Naive thymus-derived CD4-positive, alpha-beta T cell (primary cell): Measurements from ENCODE around the gene LHFPL3. TPM values are rescaled to one million over a fixed set of nuclear protein-coding genes. Genes with fewer than 3 reads are reported as not detected.
"Not testable (repeated sequence)": the region's sequence is repeated elsewhere in the genome, so short reads cannot be mapped to it uniquely, and the experiment has no call there.

Experiments used
- ATAC-seq: fragments of 150-1000 bp; cut with Tn5 transposase; 2 replicates; pipeline ENCODE4 v1.10.0; 2021; ENCODE audit warnings: mild to moderate bottlenecking, moderate library complexity
- CTCF ChIA-PET: fragments of 350-600 bp; sonication (Branson Sonifier 250); formaldehyde crosslinking; loops from one replicate; lab custom pipeline; 2021; ENCODE audit warnings: antibody characterized with exemption; lab: Charles Lee
- POLR2A ChIA-PET: fragments of 350-600 bp; sonication (Branson Sonifier 250); formaldehyde crosslinking; loops from one replicate; lab custom pipeline; 2021; ENCODE audit warnings: antibody characterized with exemption, inconsistent platforms; lab: Charles Lee
- DNase-seq, 9 donors: peaks; one replicate each; pipeline versions ENCODE4 v3.0.0 to v3.0.0-alpha.2; 2020 to 2022; ENCODE audit warnings: mixed read lengths in 1 of 9
- H3K27ac ChIP-seq: one replicate; pipeline ENCODE4 v1.7.0; 2013; ENCODE audit warnings: mild to moderate bottlenecking, low read depth, low read length, moderate library complexity
- H3K27me3 ChIP-seq, 2 donors: one replicate each; pipeline ENCODE4 v1.7.0; 2013; ENCODE audit warnings: low read length in 2 of 2, mild to moderate bottlenecking in 2 of 2, moderate library complexity in 2 of 2; ENCODE audit not compliant: control insufficient read depth in 2 of 2, insufficient read depth in 2 of 2
- H3K36me3 ChIP-seq, 3 experiments: 1 replicate in 2 of 3; 2 replicates in 1 of 3; pipeline ENCODE4 v1.7.0; 2013; ENCODE audit warnings: low read length in 3 of 3, mild to moderate bottlenecking in 3 of 3, moderate library complexity in 1 of 3; ENCODE audit not compliant: insufficient read depth in 3 of 3, control insufficient read depth in 2 of 3
- H3K4me1 ChIP-seq, 2 donors: one replicate each; pipeline ENCODE4 v1.7.0; 2013; ENCODE audit warnings: low read length in 2 of 2, mild to moderate bottlenecking in 2 of 2, moderate library complexity in 1 of 2; ENCODE audit not compliant: control insufficient read depth in 2 of 2, insufficient read depth in 2 of 2
- H3K4me3 ChIP-seq: 2 replicates; pipeline ENCODE4 v1.7.0; 2013; ENCODE audit warnings: mild to moderate bottlenecking, low read length
- H3K9me3 ChIP-seq, 3 experiments: 1 replicate in 2 of 3; 2 replicates in 1 of 3; pipeline ENCODE4 v1.7.0; 2013; ENCODE audit warnings: low read length in 3 of 3; ENCODE audit not compliant: control insufficient read depth in 2 of 3
- H3K27ac Mint-ChIP-seq, 9 donors: one replicate each; pipeline ENCODE4 v1.8.0; 2020 to 2022; ENCODE audit warnings: mixed read lengths in 9 of 9, mild to moderate bottlenecking in 8 of 9, moderate library complexity in 5 of 9, inconsistent platforms in 2 of 9
- H3K27me3 Mint-ChIP-seq, 5 donors: one replicate each; pipeline ENCODE4 v1.8.0; 2021 to 2022; ENCODE audit warnings: mixed read lengths in 5 of 5, mild to moderate bottlenecking in 1 of 5
- H3K36me3 Mint-ChIP-seq, 5 donors: one replicate each; pipeline ENCODE4 v1.8.0; 2020 to 2022; ENCODE audit warnings: mixed read lengths in 5 of 5, mild to moderate bottlenecking in 3 of 5, inconsistent platforms in 1 of 5
- H3K4me1 Mint-ChIP-seq, 7 donors: one replicate each; pipeline ENCODE4 v1.8.0; 2020 to 2022; ENCODE audit warnings: mixed read lengths in 7 of 7, mild to moderate bottlenecking in 3 of 7, inconsistent platforms in 1 of 7
- H3K4me3 Mint-ChIP-seq, 10 donors: one replicate each; pipeline ENCODE4 v1.8.0; 2020 to 2022; ENCODE audit warnings: mild to moderate bottlenecking in 10 of 10, mixed read lengths in 10 of 10, moderate library complexity in 6 of 10, inconsistent platforms in 2 of 10
- H3K9me3 Mint-ChIP-seq, 11 donors: one replicate each; pipeline ENCODE4 v1.8.0; 2020 to 2022; ENCODE audit warnings: mixed read lengths in 11 of 11, mild to moderate bottlenecking in 4 of 11, inconsistent platforms in 1 of 11, moderate library complexity in 1 of 11
- intact Hi-C, 2 donors: fragments of 100-400 bp; cut with micrococcal nuclease; formaldehyde crosslinking; loops; one replicate each; pipeline ENCODE4 v1.15.1; 2023
- polyA plus RNA-seq, 2 donors: library from polyadenylated mRNA; unstranded; fragments of 300-500 nt; fragmentation: Illumina TruSeq; gene quantifications; one replicate each; pipeline ENCODE4 v1.2.3, GENCODE V29; 2021
- total RNA-seq, 6 experiments: library from RNA in 5 of 6; stranded (reverse) in 5 of 6; gene quantifications; 1 replicate in 5 of 6; 2 replicates in 1 of 6; pipeline ENCODE4 v1.2.3 and lab custom pipeline; 2021 to 2026

LHFPL3 gene
- total and polyA plus RNA-seq, 7 experiments from 2014 or later, result not detected

DNA sequence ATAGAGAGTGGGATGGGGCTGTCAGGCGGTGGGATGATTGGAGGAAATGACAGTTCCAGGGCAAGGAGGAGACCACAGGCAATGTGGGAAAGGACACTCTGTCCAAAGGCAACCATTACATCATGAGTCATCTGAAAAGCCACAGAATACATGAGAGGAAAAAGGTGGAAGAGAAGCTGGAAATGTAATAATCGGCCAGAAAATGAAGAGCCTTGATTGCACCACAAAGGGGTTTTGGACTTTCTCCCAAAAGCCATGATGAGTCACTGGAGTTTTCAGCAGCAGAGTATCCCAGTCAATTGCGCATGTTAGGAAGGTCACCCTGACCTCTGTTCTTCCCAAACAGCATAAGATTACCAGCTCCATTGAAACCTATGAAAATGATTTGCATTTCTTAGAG is 222.0 kb downstream of the LHFPL3 start:
- POLR2A ChIA-PET, result no interaction called here

DNA sequence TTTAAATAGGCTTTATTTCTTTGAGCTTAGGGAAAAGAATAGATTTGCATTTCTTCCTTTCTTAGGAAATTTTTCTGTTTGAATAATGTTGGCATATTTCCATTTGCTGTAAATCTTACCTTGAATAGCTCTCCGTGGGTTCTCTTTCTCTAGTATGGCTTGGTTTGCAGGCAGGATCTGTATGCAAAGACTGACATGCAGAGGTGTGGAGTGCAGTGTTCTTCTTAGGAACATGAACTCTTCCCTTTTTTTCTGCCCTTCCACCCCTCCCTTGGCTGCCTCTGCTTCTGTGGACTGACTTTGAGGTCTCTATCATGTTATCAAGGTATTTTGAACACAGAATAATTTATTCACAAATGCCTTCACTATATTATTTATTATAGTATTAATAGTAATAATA is 222.8 kb downstream of the LHFPL3 start:
- POLR2A ChIA-PET, result no interaction called here
- Histone ChIP-seq H3K4me1 (no peaks in the 10 kb centered on the region), H3K36me3 (no peaks in the 10 kb centered on the region), H3K9me3 (peaks cover 0 to 2% (median 0%) of the 10 kb centered on the region in 3 experiments), H3K27me3 (no peaks in the 10 kb centered on the region), H3K4me3 (no peak overlapping the region), H3K27ac (no peak overlapping the region)
- no peak overlapping the region for H3K27ac Mint-ChIP-seq
- peaks cover 0 to 16% (median 5%) of the 10 kb centered on the region in 5 donors for H3K27me3 Mint-ChIP-seq
- CTCF ChIA-PET, result no interaction called here
- no peaks in the 10 kb centered on the region for H3K4me1 Mint-ChIP-seq
- H3K36me3 Mint-ChIP-seq, result no peaks in the 10 kb centered on the region
- peaks cover 4 to 27% (median 10%) of the 10 kb centered on the region in 11 donors for H3K9me3 Mint-ChIP-seq
- no peak overlapping the region for H3K4me3 Mint-ChIP-seq
- no peak for DNase-seq
- intact Hi-C loops, result loop anchor here in 1 of 2 donors (5.0 kb wide), 1 partner anchor 76 kb away; no protein-coding TSS in a partner anchor
- no peak for ATAC-seq

More for the DNA sequence above, 222.0 kb downstream of the LHFPL3 start:
- no peak for ATAC-seq
- no peaks in the 10 kb centered on the region for H3K4me1 Mint-ChIP-seq
- H3K4me1 ChIP-seq, result no peaks in the 10 kb centered on the region
- H3K36me3 ChIP-seq, result no peaks in the 10 kb centered on the region
- H3K36me3 Mint-ChIP-seq, result no peaks in the 10 kb centered on the region
- H3K4me3 Mint-ChIP-seq, result no peak overlapping the region
- no peak overlapping the region for H3K27ac Mint-ChIP-seq
- H3K27me3 ChIP-seq, result no peaks in the 10 kb centered on the region
- no peak for DNase-seq
- H3K4me3 ChIP-seq, result no peak overlapping the region
- CTCF ChIA-PET, result no interaction called here
- peaks cover under 1 to 21% (median 6%) of the 10 kb centered on the region in 11 donors for H3K9me3 Mint-ChIP-seq
- intact Hi-C loops, result loop anchor here in 1 of 2 donors (5.0 kb wide), 1 partner anchor 77 kb away; no protein-coding TSS in a partner anchor
- no peak overlapping the region for H3K27ac ChIP-seq
- peaks cover 0 to 2% (median 0%) of the 10 kb centered on the region in 3 experiments for H3K9me3 ChIP-seq
- peaks cover 0 to 16% (median 5%) of the 10 kb centered on the region in 5 donors for H3K27me3 Mint-ChIP-seq

DNA sequence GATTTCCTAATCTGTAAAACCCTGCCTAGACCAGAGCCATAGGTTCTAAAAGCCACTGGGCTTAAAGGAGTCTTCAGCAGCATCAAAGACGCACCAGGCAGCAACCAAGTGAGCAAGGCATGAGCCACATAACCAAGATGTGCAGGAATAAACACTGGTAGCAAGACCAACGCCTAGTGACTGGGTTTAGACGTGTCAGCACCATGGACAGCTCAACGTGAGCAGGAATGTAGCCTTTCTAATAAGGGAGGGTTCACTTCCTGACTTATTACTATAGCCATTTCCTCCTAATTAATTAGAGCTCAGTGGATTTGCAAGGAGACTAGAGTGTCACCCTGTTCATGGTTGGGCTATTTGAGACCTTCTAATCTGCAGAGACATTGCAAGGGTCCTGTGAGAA is 223.7 kb downstream of the LHFPL3 start:
- intact Hi-C loops, result loop anchor here in 1 of 2 donors (5.0 kb wide), 1 partner anchor 75 kb away; no protein-coding TSS in a partner anchor
- no peak overlapping the region for H3K27ac ChIP-seq
- POLR2A ChIA-PET, result no interaction called here
- Mint-ChIP-seq H3K27ac (no peak overlapping the region), H3K36me3 (no peaks in the 10 kb centered on the region), H3K4me3 (no peak overlapping the region), H3K9me3 (peaks cover 8 to 32% (median 12%) of the 10 kb centered on the region in 11 donors), H3K4me1 (no peaks in the 10 kb centered on the region), H3K27me3 (peaks cover 0 to 16% (median 5%) of the 10 kb centered on the region in 5 donors)
- peaks cover 0 to 2% (median 0%) of the 10 kb centered on the region in 3 experiments for H3K9me3 ChIP-seq
- no peaks in the 10 kb centered on the region for H3K36me3 ChIP-seq
- DNase-seq, result peak in 1 of 9 donors; percentile 22
- H3K4me1 ChIP-seq, result no peaks in the 10 kb centered on the region
- ATAC-seq, result no peak
- H3K27me3 ChIP-seq, result no peaks in the 10 kb centered on the region
- no peak overlapping the region for H3K4me3 ChIP-seq
- CTCF ChIA-PET, result no interaction called here

DNA sequence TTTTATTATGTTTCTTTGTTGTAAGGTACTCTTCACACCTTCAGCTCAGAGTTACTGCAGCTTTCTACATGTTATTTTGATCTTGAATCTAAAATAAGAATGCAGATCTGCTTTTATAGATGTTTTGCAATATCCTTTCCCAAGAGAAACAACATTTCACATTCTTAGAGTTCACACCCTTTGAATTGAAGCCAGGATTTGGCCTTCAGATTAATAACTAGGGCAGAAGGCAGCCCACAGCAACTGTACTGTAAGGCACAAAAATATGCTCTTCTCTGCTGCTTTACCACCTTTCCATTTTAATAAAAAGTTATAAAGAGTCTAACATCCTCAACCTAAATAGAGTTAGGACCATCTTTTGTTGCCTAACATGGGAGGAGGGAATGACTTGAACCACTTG is 224.7 kb downstream of the LHFPL3 start:
- H3K9me3 ChIP-seq, result peaks cover 0 to 2% (median 0%) of the 10 kb centered on the region in 3 experiments
- intact Hi-C loops, result loop anchor here in 1 of 2 donors (5.0 kb wide), 1 partner anchor 74 kb away; no protein-coding TSS in a partner anchor
- H3K4me3 ChIP-seq, result no peak overlapping the region
- Mint-ChIP-seq H3K4me1 (no peaks in the 10 kb centered on the region), H3K9me3 (peaks cover 10 to 34% (median 16%) of the 10 kb centered on the region in 11 donors), H3K36me3 (no peaks in the 10 kb centered on the region), H3K27me3 (peaks cover 0 to 16% (median 5%) of the 10 kb centered on the region in 5 donors), H3K4me3 (no peak overlapping the region), H3K27ac (no peak overlapping the region)
- DNase-seq (no peak), ATAC-seq (no peak)
- H3K27me3 ChIP-seq, result no peaks in the 10 kb centered on the region
- H3K27ac ChIP-seq, result no peak overlapping the region
- ChIA-PET CTCF (no interaction called here), POLR2A (no interaction called here)
- no peaks in the 10 kb centered on the region for H3K4me1 ChIP-seq
- H3K36me3 ChIP-seq, result no peaks in the 10 kb centered on the region

DNA sequence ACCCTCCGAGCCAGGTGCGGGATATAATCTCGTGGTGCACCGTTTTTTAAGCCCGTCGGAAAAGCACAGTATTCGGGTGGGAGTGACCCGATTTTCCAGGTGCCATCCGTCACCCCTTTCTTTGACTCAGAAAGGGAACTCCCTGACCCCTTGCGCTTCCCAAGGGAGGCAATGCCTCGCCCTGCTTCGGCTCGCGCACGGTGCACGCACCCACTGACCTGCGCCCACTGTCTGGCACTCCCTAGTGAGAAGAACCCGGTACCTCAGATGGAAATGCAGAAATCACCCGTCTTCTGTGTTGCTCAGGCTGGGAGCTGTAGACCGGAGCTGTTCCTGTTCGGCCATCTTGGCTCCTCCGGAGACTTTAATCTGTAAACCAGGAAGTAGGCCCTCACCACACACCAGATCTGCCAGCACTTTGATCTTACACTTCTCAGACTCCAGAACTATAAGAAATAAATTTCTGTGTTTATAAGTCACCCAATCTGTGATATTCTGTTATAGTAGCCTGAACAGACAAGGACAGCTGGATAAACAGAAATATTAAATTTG is 235.0 kb downstream of the LHFPL3 start:
- intact Hi-C loops, H3K4me1 Mint-ChIP-seq, DNase-seq, H3K9me3 ChIP-seq, POLR2A ChIA-PET, H3K27ac ChIP-seq, CTCF ChIA-PET, H3K4me1 ChIP-seq, H3K4me3 ChIP-seq, H3K27me3 ChIP-seq, H3K27ac Mint-ChIP-seq, H3K36me3 ChIP-seq, ATAC-seq, H3K36me3 Mint-ChIP-seq, H3K4me3 Mint-ChIP-seq: not testable (repeated sequence)
- H3K9me3 Mint-ChIP-seq, result peaks cover 0 to 10% (median 0%) of the 10 kb centered on the region in 11 donors
- peaks cover 0 to 11% (median 0%) of the 10 kb centered on the region in 5 donors for H3K27me3 Mint-ChIP-seq

DNA sequence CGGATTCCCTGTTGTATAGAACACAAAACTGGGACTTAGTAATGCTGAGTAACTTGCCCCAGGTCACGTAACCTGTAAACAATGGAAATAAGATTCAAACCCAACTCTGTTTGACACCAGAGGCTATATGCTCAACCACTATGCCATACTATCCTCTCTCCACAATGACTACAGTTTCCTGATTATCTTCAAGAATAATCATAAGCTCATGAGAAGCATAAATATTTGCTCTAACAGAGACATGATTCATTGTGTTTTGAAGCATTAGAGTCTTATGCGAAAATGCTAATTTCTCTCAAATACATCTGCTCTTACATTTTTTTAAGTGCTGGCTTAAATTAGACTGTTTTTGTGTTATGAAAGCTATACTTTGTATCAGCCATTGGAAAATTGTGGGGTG is 241.3 kb downstream of the LHFPL3 start:
- DNase-seq, result no peak
- peaks cover 0 to 2% (median 0%) of the 10 kb centered on the region in 11 donors for H3K9me3 Mint-ChIP-seq
- no peak overlapping the region for H3K4me3 Mint-ChIP-seq
- peaks cover 0 to 18% (median 8%) of the 10 kb centered on the region in 5 donors for H3K27me3 Mint-ChIP-seq
- no peak overlapping the region for H3K27ac Mint-ChIP-seq
- Histone ChIP-seq H3K27ac (no peak overlapping the region), H3K36me3 (no peaks in the 10 kb centered on the region), H3K4me1 (no peaks in the 10 kb centered on the region), H3K4me3 (no peak overlapping the region), H3K27me3 (no peaks in the 10 kb centered on the region), H3K9me3 (no peaks in the 10 kb centered on the region)
- H3K36me3 Mint-ChIP-seq, result no peaks in the 10 kb centered on the region
- CTCF ChIA-PET, result no interaction called here
- POLR2A ChIA-PET, result no interaction called here
- intact Hi-C loops, result no loop called here
- ATAC-seq, result no peak
- no peaks in the 10 kb centered on the region for H3K4me1 Mint-ChIP-seq

DNA sequence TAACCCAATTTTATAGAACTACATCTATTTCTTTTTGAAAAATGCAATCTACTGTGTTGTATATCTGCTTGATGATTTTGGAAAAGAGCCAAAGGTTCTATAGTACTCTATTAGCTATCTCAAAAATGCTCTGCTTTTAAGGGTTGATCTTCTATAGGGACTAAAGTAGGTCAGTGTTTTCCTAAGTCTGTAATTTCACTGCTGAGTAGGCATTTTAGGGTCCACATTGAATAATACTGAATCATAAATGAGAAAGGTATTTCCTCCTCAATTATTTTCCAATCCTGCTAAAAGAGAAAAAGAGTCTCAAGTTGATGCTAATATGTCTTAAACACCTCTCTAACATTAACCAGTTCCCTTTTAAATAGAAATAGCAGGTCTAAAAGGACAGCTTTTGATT is 244.2 kb downstream of the LHFPL3 start:
- ChIA-PET POLR2A (no interaction called here), CTCF (interaction anchor here (0.7 kb wide), 1 partner anchor 196 kb away, joined by 4 read pairs; no protein-coding TSS in a partner anchor)
- no peaks in the 10 kb centered on the region for H3K36me3 Mint-ChIP-seq
- no peak for ATAC-seq
- H3K4me3 Mint-ChIP-seq, result no peak overlapping the region
- no peaks in the 10 kb centered on the region for H3K36me3 ChIP-seq
- H3K27me3 Mint-ChIP-seq, result peaks cover 0 to 17% (median 8%) of the 10 kb centered on the region in 5 donors
- H3K27ac Mint-ChIP-seq, result no peak overlapping the region
- no peak for DNase-seq
- H3K27me3 ChIP-seq, result no peaks in the 10 kb centered on the region
- peaks cover 0 to 3% (median 0%) of the 10 kb centered on the region in 11 donors for H3K9me3 Mint-ChIP-seq
- H3K4me1 Mint-ChIP-seq, result no peaks in the 10 kb centered on the region
- intact Hi-C loops, result no loop called here
- H3K27ac ChIP-seq, result no peak overlapping the region
- no peak overlapping the region for H3K4me3 ChIP-seq
- no peaks in the 10 kb centered on the region for H3K9me3 ChIP-seq
- no peaks in the 10 kb centered on the region for H3K4me1 ChIP-seq
